Measurements from ENCODE around the gene PALLD.

PALLD gene

GRCh38 chr4:168630445-168631187 is 133.8 kb downstream of the PALLD start:
- no peak for DNase-seq

- peak; percentile 30 for DNase-seq
Measured at GRCh38 chr4:168631241-168632162, 134.7 kb downstream of the PALLD start.

DNA sequence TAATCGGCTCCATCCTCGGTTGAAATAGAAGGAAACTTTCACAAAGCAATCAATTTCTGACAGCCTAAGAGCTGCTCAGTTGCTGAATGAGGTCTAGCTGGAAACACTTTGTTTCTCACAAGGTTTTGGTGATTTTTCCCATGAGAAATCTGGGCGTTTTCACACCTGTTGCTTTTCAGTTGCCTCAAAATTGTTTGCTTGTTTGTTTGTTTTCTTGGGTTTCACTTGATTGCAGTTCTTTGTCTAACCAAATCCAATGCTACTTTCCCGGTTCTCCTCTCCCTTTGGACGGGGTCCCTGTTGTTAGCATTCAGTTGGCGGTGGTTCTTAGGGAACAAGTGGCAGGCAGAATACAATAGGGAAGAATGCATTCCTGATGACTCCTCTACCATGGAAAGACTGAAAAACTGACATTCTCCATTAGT is 135.5 kb downstream of the PALLD start:
- DNase-seq: no peak

DNA sequence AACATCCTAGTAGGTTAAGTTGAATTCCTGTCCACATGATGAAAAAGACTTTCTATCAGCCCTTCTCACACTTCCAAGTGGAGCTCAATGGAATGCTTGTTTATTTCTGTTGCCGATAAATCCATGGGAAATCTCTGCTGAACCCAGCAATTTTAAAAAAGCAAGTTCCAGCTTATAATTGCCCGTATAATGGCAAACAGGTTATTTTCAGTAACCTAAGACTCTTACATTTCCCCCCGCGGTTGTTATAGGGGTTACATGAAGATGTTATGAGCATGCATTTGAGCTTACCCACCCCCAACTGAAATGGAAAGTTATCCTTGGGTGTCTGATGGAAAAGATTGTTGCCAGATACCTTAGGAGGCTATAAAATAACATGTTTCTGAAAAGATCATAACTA is 136.2 kb downstream of the PALLD start:
- DNase-seq: no peak

DNA sequence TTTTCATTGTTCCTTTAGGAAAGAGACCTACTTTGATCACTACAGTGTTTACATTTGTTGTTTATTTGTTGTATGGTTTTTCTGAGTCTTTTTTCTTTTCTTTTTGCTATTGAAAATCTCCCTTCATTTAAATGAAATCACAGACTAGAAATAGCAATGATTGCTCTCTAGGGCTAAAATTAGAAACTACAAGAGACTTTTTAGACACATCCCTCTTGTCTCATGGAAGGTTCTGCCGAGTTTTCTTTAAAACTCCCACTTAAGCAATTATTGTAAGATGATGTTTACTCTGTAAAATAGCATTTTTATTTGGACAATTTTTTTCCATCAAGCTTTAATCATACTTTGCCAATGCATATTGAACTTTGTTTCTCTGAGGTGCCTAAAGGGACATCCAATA is 136.6 kb downstream of the PALLD start:
- DNase-seq: no peak

GRCh38 chr4:168634276-168634802 is 137.5 kb downstream of the PALLD start:
- no peak for DNase-seq

DNA sequence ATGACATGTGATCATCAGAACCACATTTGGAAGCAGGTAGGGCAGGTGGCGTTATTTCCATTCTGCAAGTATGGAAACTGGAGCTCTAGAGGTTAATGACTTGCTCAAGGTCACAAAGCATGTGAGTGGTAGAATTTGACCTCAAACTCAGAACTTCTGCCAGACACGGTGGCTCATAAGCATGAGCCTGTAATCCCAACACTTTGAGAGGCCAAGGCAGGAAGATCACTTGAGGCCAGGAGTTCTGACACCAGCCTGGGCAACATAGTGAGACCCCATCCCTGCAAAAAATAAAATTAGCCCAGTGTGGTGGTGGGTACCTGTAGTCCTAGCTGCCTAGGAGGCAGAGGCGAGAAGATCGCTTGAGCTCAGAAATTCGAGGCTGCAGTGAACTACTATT is 139.2 kb downstream of the PALLD start:
- DNase-seq: no peak

GRCh38 chr4:168636506-168637196 is 139.8 kb downstream of the PALLD start:
- DNase-seq: no peak

DNA sequence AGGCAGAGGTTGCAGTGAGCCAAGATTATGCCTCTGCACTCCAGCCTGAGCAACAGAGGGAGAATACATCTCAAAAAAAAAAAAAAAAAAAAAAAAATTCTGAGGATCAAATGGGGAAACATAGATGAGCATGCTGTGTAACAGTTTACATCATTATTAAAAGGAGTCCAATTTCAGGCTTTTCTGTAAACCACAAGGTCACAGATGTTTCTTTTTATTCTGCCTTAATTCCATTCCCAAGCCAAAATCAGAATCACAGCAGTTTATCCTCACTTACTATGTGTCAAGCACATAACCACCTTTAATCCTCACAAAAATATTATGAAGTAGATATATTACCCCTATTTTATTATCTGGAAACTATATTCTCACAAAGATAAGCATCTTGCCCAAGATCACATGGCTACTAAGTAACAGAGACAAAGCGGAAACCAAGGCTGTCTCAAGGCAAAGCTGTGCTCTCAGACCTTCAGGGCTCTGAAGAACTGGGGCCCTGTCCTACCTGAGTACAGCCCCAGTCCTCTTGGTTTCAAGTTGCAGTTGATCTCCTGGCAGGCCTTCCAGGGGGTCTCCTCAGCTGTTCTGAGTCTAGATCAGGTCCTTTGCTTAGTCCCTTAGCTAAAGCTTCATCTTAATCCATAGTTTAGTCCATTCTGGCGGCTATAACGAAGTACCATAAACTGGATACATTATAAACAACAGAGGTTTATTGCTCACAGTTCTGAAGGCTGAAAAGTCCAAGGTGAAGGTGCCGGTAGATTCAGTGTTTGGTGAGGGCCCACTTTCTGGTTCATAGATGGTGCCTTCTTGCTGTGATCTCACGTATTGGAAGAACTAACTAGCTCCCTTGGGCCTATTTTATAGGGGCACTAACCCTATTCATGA is 141.3 kb downstream of the PALLD start:
- no peak for DNase-seq

- DNase-seq: no peak
Measured at GRCh38 chr4:168639914-168640313, 143.1 kb downstream of the PALLD start.

- no peak for DNase-seq
Measured at GRCh38 chr4:168641811-168642140, 144.9 kb downstream of the PALLD start.

DNA sequence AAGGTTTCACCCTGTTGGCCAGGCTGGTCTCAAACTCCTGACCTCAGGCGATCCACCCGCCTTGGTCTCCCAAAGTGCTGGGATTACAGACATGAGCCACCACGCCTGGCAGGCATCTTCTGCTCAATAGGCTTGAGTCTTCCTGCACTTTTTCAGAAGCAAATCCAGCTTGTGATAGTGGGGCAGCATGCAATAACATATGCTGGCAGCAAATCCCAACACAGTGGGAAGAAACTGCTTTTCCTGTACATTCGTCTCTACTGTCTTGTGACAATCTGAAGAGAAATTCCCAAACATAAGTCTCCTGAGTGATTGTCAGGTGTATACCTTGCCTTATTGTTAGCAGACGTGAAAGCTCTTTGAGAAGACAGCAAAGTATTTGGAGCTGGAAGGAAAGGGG is 145.7 kb downstream of the PALLD start:
- DNase-seq: no peak

DNA sequence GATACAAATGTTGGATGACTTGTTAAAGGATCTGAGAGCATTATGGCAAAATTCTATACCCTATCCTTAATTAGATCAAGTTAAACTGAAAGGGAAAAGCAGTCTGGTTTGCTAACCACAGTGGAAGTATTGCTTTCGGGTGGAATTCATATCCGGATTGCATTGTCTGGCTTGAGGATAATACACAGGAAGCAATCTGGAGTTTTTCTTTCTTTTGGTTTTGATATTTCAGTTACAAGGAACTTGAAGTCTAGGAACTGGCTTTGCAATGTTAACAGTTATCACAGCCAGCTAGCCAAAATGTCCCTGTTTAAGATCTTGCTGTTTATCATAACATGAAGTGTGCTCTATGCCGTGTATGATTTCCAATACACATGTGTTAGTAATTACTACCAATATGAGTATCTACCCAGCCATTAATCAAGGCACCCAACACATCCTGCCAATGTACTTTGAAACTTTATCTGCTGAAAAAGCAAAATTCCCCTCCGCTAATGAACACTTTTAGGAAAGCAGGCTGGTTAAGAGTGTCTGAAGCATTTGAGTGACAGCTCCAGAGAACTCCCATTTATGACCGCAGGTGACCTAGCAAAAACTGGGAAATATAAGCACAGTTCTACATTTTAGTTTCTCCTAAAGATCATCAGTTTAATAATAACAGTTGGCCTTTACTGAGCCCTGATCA is 146.4 kb downstream of the PALLD start:
- DNase-seq: no peak

DNA sequence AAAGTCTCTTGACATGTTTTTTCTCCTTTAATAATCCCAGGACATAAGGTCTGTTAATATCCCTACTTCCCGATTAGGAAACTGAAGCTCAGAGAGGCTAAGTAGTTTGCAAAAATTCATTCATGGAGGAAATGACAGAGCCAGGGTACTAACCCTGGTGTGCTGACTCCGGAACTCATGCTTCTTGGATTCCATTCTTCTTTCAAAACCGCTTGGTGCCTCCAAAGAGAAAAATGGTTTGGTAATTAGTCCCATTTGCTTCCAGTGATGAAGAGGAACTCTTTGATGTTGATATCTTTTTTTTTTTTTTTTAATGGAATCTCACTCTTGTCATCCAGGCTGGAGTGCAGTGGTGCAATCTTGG is 146.9 kb downstream of the PALLD start:
- no peak for DNase-seq

DNA sequence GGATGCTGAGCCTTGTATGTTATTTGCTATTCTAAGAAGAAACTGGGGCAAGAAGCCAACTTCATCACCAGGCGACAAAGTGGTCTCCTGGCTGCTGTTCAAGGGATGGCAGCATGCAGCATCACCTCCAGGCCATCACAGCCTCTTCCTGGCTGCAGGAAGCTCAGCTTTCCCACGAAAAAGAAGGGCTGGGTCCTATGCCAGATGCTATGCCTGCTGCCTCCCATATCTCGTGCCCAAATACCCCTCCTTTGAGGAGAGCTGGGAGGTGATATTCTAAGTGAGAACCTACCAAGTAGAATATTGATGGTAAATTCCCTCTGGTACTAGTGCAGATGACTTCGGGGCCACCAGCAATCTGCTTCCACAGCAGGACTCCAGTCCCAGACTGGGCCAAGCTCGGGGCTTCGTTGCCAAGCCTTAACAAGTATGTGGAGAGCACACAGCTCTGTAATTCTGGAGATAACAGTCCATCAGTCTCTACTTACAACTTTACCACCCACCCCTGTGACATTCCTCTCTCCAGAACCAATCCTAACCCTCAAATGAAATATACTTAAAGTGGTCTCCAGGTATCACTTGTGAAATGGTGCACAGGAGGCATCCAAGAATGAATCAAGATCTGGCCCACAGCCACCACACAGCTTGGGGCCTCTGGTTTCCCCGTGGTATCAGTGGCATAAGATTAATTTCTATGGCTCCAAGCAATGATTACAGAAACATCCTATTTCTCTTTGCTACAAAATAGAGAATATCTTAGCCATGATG is 149.3 kb downstream of the PALLD start:
- DNase-seq: peak; percentile 75

GRCh38 chr4:168647646-168648375 is 151.0 kb downstream of the PALLD start:
- DNase-seq: no peak

DNA sequence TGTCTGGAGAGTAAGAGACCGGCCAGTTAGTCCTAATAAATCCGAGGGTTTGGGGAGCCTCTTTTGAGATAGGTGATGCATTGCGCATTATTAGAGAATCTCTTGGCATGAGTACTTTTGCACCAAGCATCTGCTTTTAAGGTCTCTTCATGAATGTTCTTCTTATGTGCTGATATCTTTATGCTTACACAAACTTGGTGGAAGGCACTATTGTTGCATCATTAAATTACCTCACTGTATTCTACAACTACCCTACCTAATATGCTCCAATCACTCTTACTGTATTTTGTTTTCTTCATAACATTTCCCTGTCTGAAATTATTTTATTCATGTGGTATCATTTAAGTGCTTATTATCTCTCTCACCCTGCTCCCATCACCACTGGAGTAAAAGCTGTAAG is 151.6 kb downstream of the PALLD start:
- no peak for DNase-seq

GRCh38 chr4:168648929-168649328 is 152.1 kb downstream of the PALLD start:
- no peak for DNase-seq

GRCh38 chr4:168651374-168651773 is 154.5 kb downstream of the PALLD start:
- DNase-seq: peak; percentile 43

- no peak for DNase-seq
Measured at GRCh38 chr4:168651864-168652263, 155.0 kb downstream of the PALLD start.
